Limb (tissue), 2 donors: ENCODE results near the gene WDHD1.
"Not testable (repeated sequence)": the region's sequence is repeated elsewhere in the genome, so short reads cannot be mapped to it uniquely, and the experiment has no call there.

ENCODE experiments used
- DNase-seq, 2 donors: peaks; one replicate each; pipeline ENCODE4 v3.0.0-alpha.2; 2016; ENCODE audit errors: extremely low spot score in 2 of 2

WDHD1 gene

GRCh38 chr14:54953609-54954008 lies 73.3 kb downstream of the WDHD1 start:
- DNase-seq, result not testable (repeated sequence)

- not testable (repeated sequence) for DNase-seq
These were observed 74.1 kb downstream of the WDHD1 start for GRCh38 chr14:54952803-54953202.

GRCh38 chr14:54947230-54947629 lies 79.7 kb downstream of the WDHD1 start:
- no peak for DNase-seq

GRCh38 chr14:54946500-54946899 lies 80.4 kb downstream of the WDHD1 start:
- DNase-seq, result no peak

- no peak for DNase-seq
These were observed 82.0 kb downstream of the WDHD1 start for GRCh38 chr14:54944737-54945391.

GRCh38 chr14:54942913-54943312 lies 84.0 kb downstream of the WDHD1 start:
- DNase-seq, result no peak

GRCh38 chr14:54936816-54937215 lies 90.1 kb downstream of the WDHD1 start:
- DNase-seq, result no peak

GRCh38 chr14:54935958-54936357 lies 90.9 kb downstream of the WDHD1 start:
- DNase-seq, result no peak

- no peak for DNase-seq
These were observed 91.8 kb downstream of the WDHD1 start for GRCh38 chr14:54935100-54935499.

- no peak for DNase-seq
These were observed 93.9 kb downstream of the WDHD1 start for GRCh38 chr14:54933006-54933405.

- DNase-seq, result no peak
These were observed 95.1 kb downstream of the WDHD1 start for GRCh38 chr14:54931598-54932340.

GRCh38 chr14:54931101-54931500 lies 95.8 kb downstream of the WDHD1 start:
- DNase-seq, result no peak

- DNase-seq, result no peak
These were observed 97.3 kb downstream of the WDHD1 start for GRCh38 chr14:54929556-54929955.

GRCh38 chr14:54928216-54928615 lies 98.7 kb downstream of the WDHD1 start:
- DNase-seq, result no peak

- DNase-seq, result no peak
These were observed 99.3 kb downstream of the WDHD1 start for GRCh38 chr14:54927551-54927950.

- not testable (repeated sequence) for DNase-seq
These were observed 100.3 kb downstream of the WDHD1 start for GRCh38 chr14:54926570-54926969.

GRCh38 chr14:54922598-54922997 lies 104.3 kb downstream of the WDHD1 start:
- no peak for DNase-seq

- DNase-seq, result no peak
These were observed 106.8 kb downstream of the WDHD1 start for GRCh38 chr14:54920052-54920451.

GRCh38 chr14:54919330-54919729 lies 107.6 kb downstream of the WDHD1 start:
- DNase-seq, result no peak

- DNase-seq, result no peak
These were observed 108.5 kb downstream of the WDHD1 start for GRCh38 chr14:54918427-54918826.

- no peak for DNase-seq
These were observed 110.8 kb downstream of the WDHD1 start for GRCh38 chr14:54916101-54916500.

- DNase-seq, result no peak
These were observed 116.9 kb downstream of the WDHD1 start for GRCh38 chr14:54909817-54910558.
